ENCODE measurements around the gene RPS15.

The RPS15 gene

DNA sequence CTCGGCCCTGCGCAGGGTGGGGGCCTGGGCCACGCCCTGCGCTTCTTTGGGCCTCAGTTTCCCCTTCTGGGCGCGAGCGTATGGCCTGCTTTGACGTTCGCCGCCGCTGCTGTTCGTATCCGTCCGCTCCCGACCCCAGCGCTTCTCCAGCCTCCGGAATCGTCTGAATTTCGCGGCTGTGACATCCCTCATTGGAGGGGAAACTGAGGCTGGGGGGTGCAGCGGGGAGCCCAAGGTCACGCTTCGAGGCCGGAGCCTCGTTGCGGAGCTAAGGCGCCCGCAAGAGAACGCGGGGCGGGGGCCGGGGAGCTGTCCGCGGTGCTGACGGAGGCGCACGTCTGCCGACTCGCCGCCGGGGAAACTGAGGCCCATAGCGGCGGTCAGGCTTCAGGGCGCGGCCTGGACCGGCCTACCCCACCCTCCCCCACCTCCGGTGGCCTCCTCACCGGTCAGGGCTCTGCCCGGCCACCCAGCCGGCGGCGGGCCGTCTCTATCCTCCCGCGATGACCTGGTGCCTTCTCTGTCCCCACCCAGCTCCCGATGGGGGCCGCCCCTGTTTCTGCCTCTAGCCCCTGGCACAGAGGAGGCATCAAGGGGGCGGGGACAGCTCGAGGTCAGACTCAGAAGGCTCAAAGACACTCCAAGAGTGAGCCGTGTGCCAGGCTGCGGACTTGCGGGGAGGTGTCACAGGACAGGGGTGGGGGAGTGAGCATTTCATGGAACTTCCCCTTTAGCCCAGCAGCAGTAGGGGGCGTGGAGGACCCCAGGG is 8.7 kb downstream of the RPS15 start:
- Histone ChIP-seq H3K4me1 (ENCODE audit: control insufficient read depth, insufficient read depth, low read length) (peaks cover 3% of the 10 kb centered on the region), H3K9me3 (ENCODE audit: control insufficient read depth, insufficient read depth, low read length) (no peaks in the 10 kb centered on the region), H3K9ac (ENCODE audit: low read depth, low read length) (no peak overlapping the region), H3K27me3 (ENCODE audit: control insufficient read depth, insufficient read depth, low read length) (peaks cover 46% of the 10 kb centered on the region), H3K36me3 (ENCODE audit: control insufficient read depth, insufficient read depth, low read length) (peaks cover 5% of the 10 kb centered on the region), H3K4me3 (ENCODE audit: low read depth, low read length) (peak overlapping the region; percentile 32)

- Histone ChIP-seq H3K9me3 (ENCODE audit: control insufficient read depth, insufficient read depth, low read length) (no peaks in the 10 kb centered on the region), H3K36me3 (ENCODE audit: control insufficient read depth, insufficient read depth, low read length) (no peaks in the 10 kb centered on the region), H3K9ac (ENCODE audit: low read depth, low read length) (no peak overlapping the region), H3K4me1 (ENCODE audit: control insufficient read depth, insufficient read depth, low read length) (peaks cover 3% of the 10 kb centered on the region), H3K4me3 (ENCODE audit: low read depth, low read length) (no peak overlapping the region), H3K27me3 (ENCODE audit: control insufficient read depth, insufficient read depth, low read length) (peaks cover 52% of the 10 kb centered on the region)
Observed at GRCh38 chr19:1447504-1447903, 9.3 kb downstream of the RPS15 start.

GRCh38 chr19:1447944-1448343 is 9.7 kb downstream of the RPS15 start:
- Histone ChIP-seq H3K9me3 (ENCODE audit: control insufficient read depth, insufficient read depth, low read length) (no peaks in the 10 kb centered on the region), H3K27me3 (ENCODE audit: control insufficient read depth, insufficient read depth, low read length) (peaks cover 56% of the 10 kb centered on the region), H3K4me3 (ENCODE audit: low read depth, low read length) (no peak overlapping the region), H3K9ac (ENCODE audit: low read depth, low read length) (no peak overlapping the region), H3K4me1 (ENCODE audit: control insufficient read depth, insufficient read depth, low read length) (peaks cover 3% of the 10 kb centered on the region), H3K36me3 (ENCODE audit: control insufficient read depth, insufficient read depth, low read length) (no peaks in the 10 kb centered on the region)

- no peak within 1 kb of the TSS for H3K9ac ChIP-seq (ENCODE audit: low read depth, low read length)
- H3K27me3 ChIP-seq (ENCODE audit: control insufficient read depth, insufficient read depth, low read length), result peaks cover 66% of the 10 kb centered on the region
- no peaks in the 10 kb centered on the region for H3K36me3 ChIP-seq (ENCODE audit: control insufficient read depth, insufficient read depth, low read length)
- no peaks in the 10 kb centered on the region for H3K4me1 ChIP-seq (ENCODE audit: control insufficient read depth, insufficient read depth, low read length)
- H3K9me3 ChIP-seq (ENCODE audit: control insufficient read depth, insufficient read depth, low read length), result no peaks in the 10 kb centered on the region
- H3K4me3 ChIP-seq (ENCODE audit: low read depth, low read length), result peak within 1 kb of the TSS; percentile 39
Observed at GRCh38 chr19:1449467-1450442, 11.6 kb downstream of the RPS15 start, which contains the start of gene APC2. TSS of gene APC2 (plus strand) at chr19:1450121. CDS start at chr19:1453002, 2,881 bp downstream.

DNA sequence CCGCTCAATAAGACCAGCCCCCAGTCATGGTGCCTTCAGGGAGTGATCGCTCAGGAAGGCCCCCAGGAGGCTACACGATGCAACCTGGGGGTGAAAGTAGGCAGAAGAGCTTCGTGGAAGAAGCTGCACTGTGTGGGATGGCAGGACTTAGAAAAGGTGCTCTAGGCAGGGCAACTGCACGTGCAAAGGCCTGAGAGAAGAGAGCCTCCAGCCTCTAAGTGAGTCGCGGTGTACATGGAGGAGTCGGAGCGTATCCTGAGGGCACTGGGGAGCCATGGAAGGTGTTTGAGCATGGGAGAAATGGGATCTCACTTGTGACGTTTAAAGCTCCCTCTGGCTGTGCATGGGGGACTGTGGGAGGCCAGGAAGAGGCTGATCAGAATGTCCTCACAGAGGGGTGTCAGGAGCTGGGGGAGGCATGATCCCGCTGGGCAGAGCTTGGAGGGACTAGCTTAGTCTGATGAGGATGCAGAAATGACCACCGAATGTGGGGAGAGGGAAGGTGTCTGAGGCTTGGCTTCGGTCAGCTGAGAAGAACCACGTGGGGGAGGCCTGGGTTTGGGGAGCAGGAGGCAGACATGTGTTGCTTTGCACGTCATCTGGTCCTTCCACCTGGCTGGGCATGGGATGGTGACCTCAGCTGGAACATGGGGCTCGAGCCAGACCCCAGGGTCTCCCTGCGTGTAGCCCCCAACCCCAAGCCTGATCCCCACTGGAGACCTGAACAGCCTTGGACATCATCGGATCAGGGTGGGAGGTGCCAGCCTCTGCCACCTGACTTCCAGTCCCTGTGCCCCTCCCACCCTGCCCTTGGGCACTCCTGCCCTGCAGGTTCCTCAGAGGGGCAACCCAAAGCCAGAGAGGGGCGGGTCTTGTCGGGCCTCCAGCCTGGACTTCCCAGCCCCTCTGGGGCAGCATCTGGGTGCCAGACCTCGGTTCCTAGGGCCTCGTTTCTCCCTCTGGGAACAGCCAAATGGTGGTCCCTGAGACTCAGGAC is 12.8 kb downstream of the RPS15 start:
- H3K36me3 ChIP-seq (ENCODE audit: control insufficient read depth, insufficient read depth, low read length), result no peaks in the 10 kb centered on the region
- H3K9ac ChIP-seq (ENCODE audit: low read depth, low read length), result no peak overlapping the region
- H3K4me3 ChIP-seq (ENCODE audit: low read depth, low read length), result peak overlapping the region; percentile 8
- no peaks in the 10 kb centered on the region for H3K9me3 ChIP-seq (ENCODE audit: control insufficient read depth, insufficient read depth, low read length)
- no peaks in the 10 kb centered on the region for H3K4me1 ChIP-seq (ENCODE audit: control insufficient read depth, insufficient read depth, low read length)
- H3K27me3 ChIP-seq (ENCODE audit: control insufficient read depth, insufficient read depth, low read length), result peaks cover 66% of the 10 kb centered on the region

DNA sequence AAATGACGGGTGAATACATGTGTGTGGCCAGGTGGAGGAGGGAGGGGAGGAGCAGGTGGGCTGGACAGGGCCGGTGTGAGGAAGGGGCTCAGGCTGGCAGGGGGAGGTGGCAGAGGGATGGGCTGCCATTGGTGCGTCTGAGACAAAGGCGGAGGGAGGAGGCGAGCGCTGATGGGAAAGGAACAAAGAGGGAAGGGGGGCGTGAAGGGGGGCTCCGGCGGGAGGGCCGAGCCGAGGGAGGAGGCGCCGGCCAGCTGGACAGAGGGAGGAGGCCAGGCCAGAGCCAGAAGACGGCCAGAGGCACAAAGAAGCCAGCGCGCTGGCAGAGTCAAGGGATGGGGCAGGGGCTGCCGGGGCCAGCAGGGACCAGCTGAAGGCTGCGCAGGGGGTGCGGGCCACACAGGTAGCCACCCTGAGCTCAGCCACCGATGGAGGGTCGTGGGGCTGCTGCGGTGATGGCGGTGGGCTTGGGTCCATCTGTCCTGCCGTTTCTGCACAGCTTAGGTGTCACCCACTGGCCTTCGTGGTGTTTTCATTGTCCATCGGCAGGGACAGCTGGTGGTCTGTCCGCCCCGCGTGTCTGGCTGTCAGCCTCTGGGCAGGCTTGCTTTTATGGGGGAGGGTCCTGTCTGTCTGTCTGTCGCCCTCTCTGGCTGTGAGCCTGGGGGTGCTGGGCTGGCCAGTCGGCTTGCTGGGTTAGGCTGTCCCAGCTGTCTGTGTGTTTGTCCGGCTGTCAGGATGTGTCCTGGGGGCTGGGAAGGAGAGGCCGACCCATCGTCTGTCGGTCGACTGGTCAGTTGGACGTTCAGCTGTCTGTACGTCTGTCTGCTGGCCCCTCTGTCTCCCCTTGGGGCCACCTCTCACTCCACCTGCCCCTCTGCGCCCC is 14.0 kb downstream of the RPS15 start:
- Histone ChIP-seq H3K27me3 (ENCODE audit: control insufficient read depth, insufficient read depth, low read length) (peaks cover 67% of the 10 kb centered on the region), H3K36me3 (ENCODE audit: control insufficient read depth, insufficient read depth, low read length) (no peaks in the 10 kb centered on the region), H3K9ac (ENCODE audit: low read depth, low read length) (no peak overlapping the region), H3K9me3 (ENCODE audit: control insufficient read depth, insufficient read depth, low read length) (no peaks in the 10 kb centered on the region), H3K4me1 (ENCODE audit: control insufficient read depth, insufficient read depth, low read length) (no peaks in the 10 kb centered on the region), H3K4me3 (ENCODE audit: low read depth, low read length) (no peak overlapping the region)

GRCh38 chr19:1452802-1453524 is 14.8 kb downstream of the RPS15 start:
- Histone ChIP-seq H3K9me3 (ENCODE audit: control insufficient read depth, insufficient read depth, low read length) (no peaks in the 10 kb centered on the region), H3K4me1 (ENCODE audit: control insufficient read depth, insufficient read depth, low read length) (peaks cover 2% of the 10 kb centered on the region), H3K36me3 (ENCODE audit: control insufficient read depth, insufficient read depth, low read length) (no peaks in the 10 kb centered on the region), H3K27me3 (ENCODE audit: control insufficient read depth, insufficient read depth, low read length) (peaks cover 66% of the 10 kb centered on the region), H3K4me3 (ENCODE audit: low read depth, low read length) (no peak overlapping the region), H3K9ac (ENCODE audit: low read depth, low read length) (no peak overlapping the region)

DNA sequence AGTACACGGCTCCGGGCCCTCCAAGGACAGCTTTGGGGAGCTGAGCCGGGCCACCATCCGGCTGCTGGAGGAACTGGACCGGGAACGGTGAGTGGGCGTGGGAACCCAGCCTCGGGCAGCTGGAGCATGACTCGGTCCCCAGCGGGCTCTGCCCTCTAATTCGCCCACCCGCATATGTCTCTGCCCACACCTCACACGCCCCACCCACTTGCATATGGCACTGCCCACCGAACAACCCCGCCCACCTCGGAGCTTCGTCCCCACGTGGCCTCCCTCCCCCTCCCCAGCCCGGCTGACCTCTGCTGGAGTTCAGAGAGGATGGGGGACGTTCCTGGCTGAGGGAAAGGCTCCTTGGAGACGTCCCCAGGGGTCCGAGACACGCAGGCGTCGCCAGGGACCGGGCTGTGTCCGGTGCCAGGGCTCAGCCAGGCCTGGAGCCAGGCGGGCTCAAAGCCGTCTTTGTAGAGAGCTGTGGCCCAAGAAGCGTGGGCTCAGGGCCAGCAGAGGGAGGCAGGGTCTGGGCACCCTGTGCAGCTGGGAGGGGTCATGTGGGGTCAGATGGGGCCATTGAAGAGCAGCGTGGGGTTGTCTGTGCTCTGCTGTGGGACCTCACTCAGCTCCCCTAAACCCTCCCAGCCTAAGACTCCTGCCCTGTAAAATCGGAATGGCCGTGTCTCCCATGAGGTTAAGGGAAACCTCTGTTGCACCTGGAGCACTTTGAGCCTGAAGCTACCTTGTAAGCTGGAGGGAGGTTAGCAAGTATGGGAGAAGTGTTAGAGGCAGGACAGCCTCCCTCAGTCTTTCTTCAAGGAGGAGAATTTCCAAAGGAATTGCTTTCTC is 15.5 kb downstream of the RPS15 start:
- peaks cover 2% of the 10 kb centered on the region for H3K4me1 ChIP-seq (ENCODE audit: control insufficient read depth, insufficient read depth, low read length)
- no peaks in the 10 kb centered on the region for H3K36me3 ChIP-seq (ENCODE audit: control insufficient read depth, insufficient read depth, low read length)
- no peak overlapping the region for H3K4me3 ChIP-seq (ENCODE audit: low read depth, low read length)
- peaks cover 67% of the 10 kb centered on the region for H3K27me3 ChIP-seq (ENCODE audit: control insufficient read depth, insufficient read depth, low read length)
- H3K9ac ChIP-seq (ENCODE audit: low read depth, low read length), result no peak overlapping the region
- H3K9me3 ChIP-seq (ENCODE audit: control insufficient read depth, insufficient read depth, low read length), result no peaks in the 10 kb centered on the region

DNA sequence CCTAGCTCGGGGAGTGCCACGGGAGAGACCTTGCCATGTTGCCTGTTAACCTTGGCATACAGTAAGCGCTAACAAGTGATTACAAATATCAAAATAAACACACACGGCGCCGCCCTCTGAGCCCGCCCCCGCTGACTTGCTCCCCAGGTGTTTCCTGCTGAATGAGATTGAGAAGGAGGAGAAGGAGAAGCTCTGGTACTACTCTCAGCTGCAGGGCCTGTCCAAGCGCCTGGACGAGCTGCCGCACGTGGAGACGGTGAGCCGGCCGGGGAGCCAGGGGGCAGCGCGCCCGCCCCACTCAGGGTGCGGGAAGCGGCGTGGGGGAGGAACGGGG is 16.8 kb downstream of the RPS15 start:
- peaks cover 58% of the 10 kb centered on the region for H3K27me3 ChIP-seq (ENCODE audit: control insufficient read depth, insufficient read depth, low read length)
- no peaks in the 10 kb centered on the region for H3K9me3 ChIP-seq (ENCODE audit: control insufficient read depth, insufficient read depth, low read length)
- no peak overlapping the region for H3K4me3 ChIP-seq (ENCODE audit: low read depth, low read length)
- H3K9ac ChIP-seq (ENCODE audit: low read depth, low read length), result no peak overlapping the region
- H3K4me1 ChIP-seq (ENCODE audit: control insufficient read depth, insufficient read depth, low read length), result peaks cover 2% of the 10 kb centered on the region
- H3K36me3 ChIP-seq (ENCODE audit: control insufficient read depth, insufficient read depth, low read length), result no peaks in the 10 kb centered on the region
